CD4-positive, alpha-beta T cell treated with Interleukin-15 for 1 hour (primary cell): ENCODE data around the gene HIPK3.
A peak's percentile ranks its signal among the peaks of the same experiment; 100 is the strongest.

ENCODE experiments used
- DNase-seq: peaks from one replicate; pipeline ENCODE4 v3.0.0-alpha.2; 2020

The HIPK3 gene

DNA sequence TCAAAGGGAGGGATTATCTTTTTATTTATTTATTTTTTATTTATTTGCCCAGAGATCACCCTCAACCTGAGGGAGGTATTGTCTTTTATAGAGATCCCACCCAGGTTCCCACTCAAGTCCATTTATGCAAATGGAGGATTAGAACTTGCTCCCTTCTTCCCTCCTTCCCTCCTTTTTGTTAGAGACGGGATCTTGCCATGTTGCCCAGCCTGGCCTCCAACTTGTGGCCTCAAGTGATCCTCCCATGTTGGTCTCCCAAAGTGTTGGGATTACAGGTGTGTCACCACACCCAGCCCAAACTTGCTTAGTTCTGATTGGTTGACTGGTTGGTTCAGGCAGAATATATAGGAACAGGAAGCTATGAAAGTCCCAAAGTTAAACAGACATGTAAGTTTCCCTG lies 51.9 kb downstream of the HIPK3 start:
- no peak for DNase-seq

- DNase-seq = no peak
These were observed 53.7 kb downstream of the HIPK3 start for GRCh38 chr11:33310720-33311500.

DNA sequence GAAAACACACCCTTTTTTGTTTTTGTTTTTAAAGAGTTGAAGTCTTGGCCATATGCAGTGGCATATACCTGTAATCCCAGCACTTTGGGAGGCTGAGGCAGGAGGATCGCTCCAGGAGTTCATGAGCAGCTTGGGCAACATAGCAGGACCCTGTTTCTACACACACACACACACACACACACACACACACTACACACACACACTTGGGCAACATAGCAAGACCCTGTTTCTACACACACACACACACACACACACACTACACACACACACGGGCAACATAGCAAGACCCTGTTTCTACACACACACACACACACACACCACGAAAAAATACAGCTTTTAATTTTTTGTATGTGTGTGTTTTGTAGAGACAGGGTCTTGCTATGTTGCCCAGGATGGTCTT lies 54.5 kb downstream of the HIPK3 start:
- no peak for DNase-seq

DNA sequence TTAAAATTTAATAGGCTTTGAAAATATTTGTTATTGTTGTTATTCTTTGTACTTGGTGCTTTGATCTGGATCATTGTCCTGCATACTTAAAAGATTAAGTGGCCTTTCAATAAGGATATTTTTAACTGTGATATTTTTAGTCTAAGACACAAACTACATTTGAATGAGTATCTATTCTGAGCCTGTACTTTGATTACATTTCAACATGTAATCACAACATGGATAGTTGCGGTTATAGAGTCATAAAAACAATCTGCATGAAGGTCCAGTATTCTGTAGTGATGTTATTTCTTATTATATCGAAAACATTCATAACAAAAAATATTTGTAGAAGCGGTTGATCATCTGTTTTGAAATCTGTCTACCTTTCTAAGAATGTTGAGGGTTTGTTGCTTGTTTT lies 58.6 kb downstream of the HIPK3 start:
- DNase-seq = no peak

DNA sequence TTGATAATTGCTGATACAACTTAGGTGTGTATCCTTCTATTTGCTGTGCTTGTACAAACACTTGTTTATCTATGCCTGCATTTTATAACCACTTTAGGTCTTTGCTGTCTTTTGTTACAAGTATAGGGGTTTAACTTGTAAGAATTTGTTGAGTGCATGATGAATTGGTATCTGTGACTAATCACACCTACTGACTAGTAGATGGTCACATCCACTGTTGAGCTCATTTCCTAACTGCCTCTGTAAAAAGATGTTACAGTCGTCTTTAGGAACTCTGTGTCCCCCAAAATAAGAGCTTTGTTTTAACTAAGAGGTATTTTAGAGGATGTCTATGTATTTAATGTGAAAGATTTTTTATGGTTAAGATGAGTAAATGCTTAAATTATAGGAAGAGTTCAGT lies 60.5 kb downstream of the HIPK3 start:
- DNase-seq = no peak

DNA sequence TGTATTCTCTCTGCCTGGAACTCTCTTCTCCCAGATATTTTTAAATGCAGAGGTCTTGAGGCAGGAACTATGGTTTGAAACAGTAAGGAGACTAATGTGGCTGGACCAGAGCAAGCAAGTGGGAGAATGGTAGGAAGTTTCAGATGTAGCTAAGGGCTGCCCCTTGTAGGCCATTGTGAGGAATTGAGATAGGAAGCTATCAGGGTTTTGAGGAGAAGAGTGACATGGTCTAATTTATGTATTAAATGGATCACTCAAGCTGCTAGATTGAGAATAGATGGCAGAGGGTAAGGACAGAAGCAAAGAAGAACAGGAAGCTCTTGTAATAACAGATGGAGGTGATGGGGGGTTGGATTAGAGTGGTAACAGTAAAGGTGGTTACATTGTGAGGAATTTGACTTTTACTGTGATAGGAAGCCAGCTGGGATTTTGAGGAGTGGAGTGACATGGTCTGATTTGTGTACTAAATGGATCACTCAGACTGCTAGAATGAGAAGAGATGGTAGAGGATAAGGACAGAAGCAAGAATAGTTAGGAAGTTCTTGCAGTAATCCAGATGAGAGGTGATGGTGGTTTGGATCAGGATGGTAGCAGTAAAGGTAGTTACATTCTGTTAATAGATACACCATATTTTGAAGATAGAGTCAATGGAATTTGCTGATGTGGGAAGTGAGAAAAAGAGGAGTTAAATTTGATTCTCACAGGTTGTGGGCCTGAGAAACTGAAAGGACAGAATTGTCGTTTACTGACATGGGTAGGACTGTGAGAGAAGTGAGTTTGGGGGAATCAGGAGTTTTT lies 63.0 kb downstream of the HIPK3 start:
- no peak for DNase-seq

DNA sequence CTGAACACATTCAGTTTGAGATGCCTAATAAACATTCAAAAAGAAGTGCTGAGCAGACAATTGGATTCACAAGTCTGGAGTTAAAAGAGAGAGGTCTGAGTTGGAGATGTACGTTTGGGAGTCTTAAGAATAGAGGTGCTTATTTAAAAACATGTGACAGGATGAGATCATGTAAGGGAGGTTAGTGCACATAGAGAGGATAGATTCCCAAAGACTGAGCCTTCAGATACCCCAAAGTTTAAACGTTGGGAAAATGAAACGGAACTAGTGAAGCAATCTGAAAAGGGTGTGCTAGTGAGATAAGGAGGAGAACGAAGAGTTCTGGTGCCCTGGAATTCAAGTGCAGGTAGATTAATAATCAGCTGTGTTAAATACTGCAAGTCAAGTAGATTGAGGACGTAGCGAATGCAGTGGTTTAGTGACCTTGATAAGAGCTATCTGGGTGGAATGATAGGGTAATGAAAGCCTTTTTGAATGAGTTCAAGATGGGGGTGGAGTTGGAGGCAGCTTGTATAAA lies 63.7 kb downstream of the HIPK3 start:
- no peak for DNase-seq

DNA sequence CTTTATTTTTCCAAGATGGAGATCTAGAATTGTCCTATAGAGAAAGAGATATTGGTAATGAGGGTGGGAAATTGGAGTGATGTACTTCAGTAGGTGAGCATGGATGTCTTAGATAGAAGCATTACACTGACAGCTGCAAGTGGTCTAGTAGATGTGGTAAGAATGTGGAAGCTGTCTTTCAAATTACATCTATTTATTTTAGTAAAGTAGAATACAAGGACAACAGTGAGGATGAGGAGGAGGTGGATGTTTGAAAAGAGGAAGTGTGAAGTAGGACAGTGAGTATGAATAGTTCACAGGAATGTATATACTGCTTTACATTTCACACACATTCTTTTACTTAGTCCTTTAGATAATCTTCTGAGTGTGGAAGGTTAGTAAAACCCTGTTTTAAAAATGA lies 64.2 kb downstream of the HIPK3 start:
- DNase-seq = no peak

- DNase-seq = no peak
These were observed 66.2 kb downstream of the HIPK3 start for GRCh38 chr11:33323421-33323820.

- no peak for DNase-seq
These were observed 67.3 kb downstream of the HIPK3 start for GRCh38 chr11:33324302-33324985.

GRCh38 chr11:33325451-33325850 lies 68.3 kb downstream of the HIPK3 start:
- DNase-seq = no peak

DNA sequence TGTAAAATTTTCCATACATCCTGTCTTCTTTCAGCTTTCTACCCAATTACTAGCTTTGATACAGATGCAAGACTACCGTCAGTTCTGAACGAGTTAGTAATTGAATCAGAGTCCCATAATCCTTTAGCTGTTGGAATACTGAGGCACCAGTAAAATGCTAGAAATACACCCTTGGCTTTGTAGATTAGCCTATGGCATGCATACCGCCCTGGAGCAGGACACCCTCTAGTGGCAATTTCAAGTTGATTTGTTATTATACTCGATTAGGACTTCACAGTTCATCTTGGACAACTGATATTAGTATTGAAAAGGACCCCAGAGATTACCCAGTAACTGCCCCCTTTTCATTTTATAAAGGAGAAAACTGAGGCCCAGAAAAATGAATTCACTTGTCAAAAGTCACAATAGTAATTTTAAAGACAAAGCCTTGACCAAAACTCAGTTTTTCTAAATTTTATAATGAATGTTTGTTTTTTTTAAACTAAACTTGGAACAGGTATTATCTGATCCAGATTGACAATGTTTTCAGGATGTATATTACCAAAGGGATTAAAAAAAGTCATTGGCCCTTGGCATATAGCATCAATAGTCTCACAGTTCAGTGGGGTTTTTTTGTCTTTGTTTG lies 72.6 kb downstream of the HIPK3 start:
- DNase-seq = peak; percentile 36

GRCh38 chr11:33333816-33334215 lies 76.6 kb downstream of the HIPK3 start:
- DNase-seq = no peak

DNA sequence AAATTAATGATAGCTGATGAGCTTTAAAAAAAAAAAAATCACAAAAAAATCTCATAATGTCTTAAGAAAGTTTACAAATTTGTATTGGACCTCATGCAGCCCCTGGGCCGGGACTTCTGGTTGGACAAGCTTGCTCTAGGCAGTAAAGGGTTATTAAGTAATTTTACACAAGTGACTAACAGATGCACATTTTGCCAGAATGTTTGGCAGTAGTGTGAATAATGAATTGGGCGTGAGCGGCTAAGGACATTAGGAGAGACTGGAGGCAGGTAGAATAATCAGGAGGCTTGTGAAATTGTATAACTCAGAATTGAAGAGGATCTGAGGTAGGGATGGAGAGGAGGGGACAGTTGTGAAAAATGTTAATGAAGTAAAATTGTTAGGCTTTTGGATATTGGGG lies 77.4 kb downstream of the HIPK3 start:
- no peak for DNase-seq

DNA sequence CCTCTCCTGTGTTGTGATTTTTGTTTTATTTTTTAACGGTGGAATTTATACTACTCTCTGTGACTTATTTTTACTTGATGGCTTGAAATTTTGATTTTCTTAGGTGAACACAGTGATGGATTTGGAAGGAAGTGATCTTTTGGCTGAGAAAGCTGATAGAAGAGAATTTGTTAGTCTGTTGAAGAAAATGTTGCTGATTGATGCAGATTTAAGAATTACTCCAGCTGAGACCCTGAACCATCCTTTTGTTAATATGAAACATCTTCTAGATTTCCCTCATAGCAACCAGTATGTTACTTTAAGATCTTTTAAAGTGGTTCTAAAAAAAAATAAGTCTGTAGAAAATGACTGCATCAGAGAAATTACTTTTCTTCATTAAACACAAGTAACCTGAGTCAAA lies 82.1 kb downstream of the HIPK3 start:
- no peak for DNase-seq

DNA sequence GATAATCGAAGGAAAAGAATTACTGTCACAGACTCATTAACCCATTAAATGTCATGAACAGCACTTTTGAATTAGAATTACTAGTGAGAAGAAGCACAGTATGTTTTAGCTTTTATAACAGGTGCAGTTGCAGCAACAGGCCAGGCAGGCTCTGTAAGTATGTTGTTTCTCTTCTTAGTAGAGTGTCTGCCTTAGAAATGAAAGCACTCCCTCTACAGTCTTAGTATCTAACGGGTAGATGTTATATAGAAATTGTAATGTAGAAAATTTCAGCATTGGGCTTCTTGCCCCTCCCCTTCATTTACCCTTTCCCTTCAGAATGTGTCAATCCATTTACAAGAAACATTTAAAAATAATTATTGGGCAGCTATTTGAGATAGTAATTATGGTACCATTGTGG lies 87.4 kb downstream of the HIPK3 start:
- DNase-seq = no peak

DNA sequence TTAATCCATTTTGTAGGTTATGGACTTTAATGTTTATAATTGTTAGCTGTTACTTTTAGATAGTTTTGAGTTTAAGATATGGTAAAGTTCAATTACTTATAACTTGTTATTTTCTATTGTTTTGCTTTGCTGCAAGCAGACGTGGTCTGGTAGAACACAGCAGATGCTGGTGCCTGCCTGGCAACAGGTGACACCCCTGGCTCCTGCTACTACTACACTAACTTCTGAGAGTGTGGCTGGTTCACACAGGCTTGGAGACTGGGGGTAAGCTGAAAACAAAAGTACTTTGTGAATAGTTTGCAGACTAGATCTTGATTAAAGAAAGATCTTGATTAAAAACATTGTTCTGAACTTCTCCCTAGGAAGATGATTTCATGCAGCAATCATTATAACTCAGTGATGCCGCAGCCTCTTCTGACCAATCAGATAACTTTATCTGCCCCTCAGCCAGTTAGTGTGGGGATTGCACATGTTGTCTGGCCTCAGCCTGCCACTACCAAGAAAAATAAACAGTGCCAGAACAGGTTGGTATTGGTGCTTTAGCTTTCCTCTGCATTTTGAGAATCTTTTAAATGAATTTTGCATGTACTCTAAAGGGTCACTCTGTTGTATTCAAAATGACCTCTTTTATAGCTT lies 90.4 kb downstream of the HIPK3 start:
- peak; percentile 28 for DNase-seq

DNA sequence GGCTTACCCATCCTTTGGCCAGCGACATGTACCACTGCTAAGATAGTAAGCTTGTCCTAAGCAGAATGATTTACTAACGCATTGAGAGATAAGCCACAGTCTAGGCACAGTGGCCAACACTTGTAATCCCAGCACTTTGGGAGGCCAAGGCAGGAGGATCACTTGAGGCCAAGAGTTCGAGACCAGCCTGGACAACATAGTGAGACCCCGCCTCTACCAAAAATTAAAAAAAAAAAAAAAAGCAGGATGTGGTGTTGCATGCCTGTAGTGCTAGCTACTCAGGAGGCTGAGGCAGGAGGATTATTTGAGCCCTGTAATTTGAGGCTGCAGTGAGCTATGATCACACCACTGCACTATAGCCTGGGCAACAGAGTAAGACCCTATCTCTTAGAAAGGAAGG lies 93.1 kb downstream of the HIPK3 start:
- DNase-seq = no peak

DNA sequence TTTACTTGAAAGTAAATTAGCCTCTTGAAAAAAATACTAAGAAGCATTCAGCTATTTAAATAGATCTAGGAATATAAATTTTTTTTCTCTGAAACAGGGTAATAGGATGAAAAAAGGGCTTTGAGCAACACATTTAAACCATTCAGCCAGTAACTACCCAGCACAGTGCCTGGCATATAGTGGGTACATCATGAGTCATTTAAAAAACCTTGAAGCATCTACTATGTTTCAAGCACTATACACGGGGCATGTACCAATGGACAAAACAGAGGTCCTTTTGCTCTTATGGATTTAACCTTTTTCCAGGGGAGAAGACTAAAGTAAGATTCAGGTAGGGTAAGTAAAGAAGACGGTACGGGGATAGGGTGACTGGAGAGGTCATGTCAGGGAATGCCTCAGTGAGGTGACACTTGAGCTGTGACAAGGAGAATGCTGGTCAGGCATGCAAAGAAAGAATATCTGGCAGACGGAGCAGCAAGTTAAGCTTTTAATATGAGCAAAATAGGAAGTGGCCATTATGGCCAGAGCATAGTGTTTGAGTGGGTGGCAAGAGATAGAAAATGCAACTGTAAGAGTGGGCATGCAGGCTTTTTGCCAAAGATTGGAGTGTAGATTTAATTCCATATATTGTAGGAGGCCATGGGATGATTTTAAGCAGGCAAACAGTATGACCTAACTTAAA lies 101.1 kb downstream of the HIPK3 start:
- DNase-seq = no peak

DNA sequence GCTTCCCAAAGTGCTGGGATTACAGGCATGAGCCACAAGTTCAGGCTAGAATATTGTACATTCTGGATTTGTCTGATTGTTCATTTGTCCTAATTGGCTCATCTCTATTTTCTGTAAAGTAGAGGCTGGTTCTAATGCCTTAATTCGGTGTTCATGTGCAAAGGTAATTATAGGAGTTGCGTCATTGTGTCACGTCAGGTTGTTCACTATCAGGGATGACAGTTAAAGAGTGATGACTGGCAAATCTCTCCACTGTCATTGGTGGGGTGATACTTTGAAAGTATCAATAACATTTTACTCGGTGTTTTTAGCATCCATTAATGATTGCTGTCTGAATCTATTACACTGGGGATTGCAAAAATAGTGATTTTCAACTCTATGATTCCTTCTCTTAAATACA lies 103.5 kb downstream of the HIPK3 start:
- DNase-seq = no peak

- DNase-seq = no peak
These were observed 105.1 kb downstream of the HIPK3 start for GRCh38 chr11:33362051-33362910.
